ENCODE measurements around the gene SH3PXD2A. TPM values are rescaled to one million over a fixed set of nuclear protein-coding genes. Genes with fewer than 3 reads are reported as not detected.

Gene SH3PXD2A
- total RNA-seq, 4 donors from 2014 or later, result 26.5 to 56.9 (median 33.3) TPM

- peaks cover 0 to 16% (median 10%) of the 10 kb centered on the region in 4 donors for H3K4me1 ChIP-seq
- intact Hi-C loops (cut with DNase I; ENCODE audit: low total_unique reads), result no loop called here
- H3K36me3 ChIP-seq, result peaks cover 0 to 5% (median 0%) of the 10 kb centered on the region in 4 donors
- no peaks in the 10 kb centered on the region for H3K27me3 ChIP-seq
- no peak for DNase-seq
- WGBS, 2 donors (ENCODE audit: low coverage in 1 of 2), result 90% methylated on average over 6 of the region's 6 CpGs; no CpG with 5 or more reads in 1 of the 2 donors
- peak overlapping the region; percentile 16 to 57 (median 49) for H3K27ac ChIP-seq
- no peaks in the 10 kb centered on the region for H3K9me3 ChIP-seq
- TF ChIP-seq EP300 (IDR thresholded peaks at IDR 0.05; ENCODE audit: low read depth) (no peak), POLR2A (IDR thresholded peaks at IDR 0.05) (no peak), POLR2AphosphoS5 (IDR thresholded peaks at IDR 0.05) (no peak), CTCF (IDR thresholded peaks at IDR 0.05) (no peak)
- no peak overlapping the region for H3K4me3 ChIP-seq
- in situ Hi-C loops (cut with MboI; ENCODE audit: low pct_ligation_motif_present in 1 of 4, low pct_unique_long_range_greater_than_20kb in 1 of 4, low sequenced_read_pairs in 3 of 4), result loop anchor here in 3 of 4 donors (5.0 to 25.0 kb wide), 3 partner anchors 82 to 262 kb away; partner anchors contain the start of gene SH3PXD2A (in 1 of the 3)
Observed at GRCh38 chr10:103600325-103600724, 255.1 kb downstream of the SH3PXD2A start.

DNA sequence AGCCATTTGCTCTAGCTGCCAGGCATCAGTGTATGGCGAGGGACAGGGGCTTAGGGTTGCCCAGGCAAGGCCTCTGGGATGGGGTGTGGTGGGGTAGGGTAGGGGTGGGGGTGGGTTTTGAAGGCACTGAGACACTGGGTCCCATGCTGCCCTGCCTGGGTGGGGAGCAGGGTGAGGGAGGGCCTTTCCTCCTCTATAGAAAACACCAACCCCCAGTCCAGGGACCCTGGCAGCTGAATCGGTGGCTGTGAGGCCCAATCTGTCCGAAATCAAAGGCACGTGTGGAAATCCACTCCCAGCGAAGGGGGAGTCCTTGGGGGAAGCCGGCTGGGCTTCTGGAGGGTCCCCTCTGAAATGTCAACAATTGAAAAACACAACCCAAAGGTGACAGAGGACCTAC, 255.5 kb downstream of the SH3PXD2A start:
- Histone ChIP-seq H3K4me1 (peaks cover 0 to 16% (median 10%) of the 10 kb centered on the region in 4 donors), H3K36me3 (peaks cover 0 to 5% (median 0%) of the 10 kb centered on the region in 4 donors), H3K27ac (peak overlapping the region; percentile 16 to 57 (median 49)), H3K4me3 (no peak overlapping the region), H3K27me3 (no peaks in the 10 kb centered on the region), H3K9me3 (no peaks in the 10 kb centered on the region)
- intact Hi-C loops (cut with DNase I; ENCODE audit: low total_unique reads), result loop anchor here (2.0 kb wide), 1 partner anchor 89 kb away; no protein-coding TSS in a partner anchor
- TF ChIP-seq POLR2A (IDR thresholded peaks at IDR 0.05), result no peak
- no peak for TF ChIP-seq EP300 (IDR thresholded peaks at IDR 0.05; ENCODE audit: low read depth)
- TF ChIP-seq CTCF (IDR thresholded peaks at IDR 0.05), result no peak
- TF ChIP-seq POLR2AphosphoS5 (IDR thresholded peaks at IDR 0.05), result no peak
- in situ Hi-C loops (cut with MboI; ENCODE audit: low pct_ligation_motif_present in 1 of 4, low pct_unique_long_range_greater_than_20kb in 1 of 4, low sequenced_read_pairs in 3 of 4), result loop anchor here (5.0 to 25.0 kb wide), 4 partner anchors 82 to 262 kb away; partner anchors contain the start of gene SH3PXD2A (in 2 of the 4)
- DNase-seq, result no peak
- WGBS, 2 donors (ENCODE audit: low coverage in 1 of 2), result 90 to 100% methylated on average over 1 to 6 of the region's 6 CpGs

DNA sequence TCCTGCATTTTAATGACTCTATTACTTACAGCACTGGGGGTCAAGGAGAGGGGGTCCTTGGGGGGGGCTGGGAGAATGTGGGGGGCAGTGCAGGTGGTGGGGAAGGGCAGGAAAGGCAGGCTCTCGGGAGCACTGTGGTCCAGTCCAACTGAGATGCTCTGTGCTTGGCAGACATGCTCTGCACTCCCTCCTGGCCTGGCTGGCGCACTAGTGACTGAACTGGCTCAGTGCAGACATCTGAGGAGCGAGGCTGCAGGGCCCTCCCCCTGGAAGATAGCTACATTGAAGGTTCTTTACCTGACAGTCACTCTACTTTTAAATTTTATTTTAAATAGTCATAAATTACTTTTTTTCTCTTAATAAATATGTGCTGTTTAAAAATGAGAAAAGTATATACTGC, 256.2 kb downstream of the SH3PXD2A start:
- Histone ChIP-seq H3K27ac (peak overlapping the region in 3 of 4 donors; percentile 16 to 62 (median 18)), H3K4me1 (peaks cover 0 to 16% (median 10%) of the 10 kb centered on the region in 4 donors), H3K27me3 (no peaks in the 10 kb centered on the region), H3K4me3 (no peak overlapping the region), H3K36me3 (peaks cover 0 to 5% (median 0%) of the 10 kb centered on the region in 4 donors), H3K9me3 (no peaks in the 10 kb centered on the region)
- 60 to 73% methylated on average over 1 to 3 of the region's 3 CpGs for WGBS, 2 donors (ENCODE audit: low coverage in 1 of 2)
- in situ Hi-C loops (cut with MboI; ENCODE audit: low pct_ligation_motif_present in 1 of 4, low pct_unique_long_range_greater_than_20kb in 1 of 4, low sequenced_read_pairs in 3 of 4), result loop anchor here in 2 of 4 donors (10.0 to 25.0 kb wide), 2 partner anchors 86 to 263 kb away; partner anchors contain the start of gene SH3PXD2A (in 1 of the 2)
- intact Hi-C loops (cut with DNase I; ENCODE audit: low total_unique reads), result loop anchor here (2.0 kb wide), 1 partner anchor 90 kb away; no protein-coding TSS in a partner anchor
- no peak for TF ChIP-seq EP300 (IDR thresholded peaks at IDR 0.05; ENCODE audit: low read depth)
- TF ChIP-seq CTCF (IDR thresholded peaks at IDR 0.05), result no peak
- no peak for TF ChIP-seq POLR2AphosphoS5 (IDR thresholded peaks at IDR 0.05)
- TF ChIP-seq POLR2A (IDR thresholded peaks at IDR 0.05), result no peak
- DNase-seq, result no peak

DNA sequence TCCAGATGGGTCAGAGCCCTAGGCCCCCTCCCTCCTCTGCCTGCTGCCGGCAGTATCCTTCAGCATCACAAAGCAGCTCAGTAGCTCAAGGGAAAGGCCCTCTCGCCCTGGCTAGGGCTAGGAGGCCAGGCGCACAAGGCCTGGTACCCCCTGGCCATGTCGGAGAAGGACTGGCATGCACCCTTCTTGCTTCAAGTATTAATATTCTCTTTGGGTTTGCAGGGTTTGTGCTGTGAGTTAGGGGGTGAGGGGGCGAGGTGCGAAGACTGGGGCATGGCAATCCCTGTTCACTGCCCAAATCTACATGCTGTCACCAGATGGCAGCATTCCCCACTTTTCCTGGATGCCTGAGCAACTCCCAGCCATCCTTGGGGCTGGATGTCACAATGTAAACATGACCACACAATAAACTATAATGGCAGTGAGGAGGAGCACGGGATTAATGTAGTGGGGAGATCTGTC, 256.7 kb downstream of the SH3PXD2A start:
- no peaks in the 10 kb centered on the region for H3K27me3 ChIP-seq
- peaks cover 0 to 16% (median 10%) of the 10 kb centered on the region in 4 donors for H3K4me1 ChIP-seq
- H3K36me3 ChIP-seq, result peaks cover 0 to 5% (median 0%) of the 10 kb centered on the region in 4 donors
- intact Hi-C loops (cut with DNase I; ENCODE audit: low total_unique reads) (loop anchor here (2.0 kb wide), 1 partner anchor 90 kb away; no protein-coding TSS in a partner anchor), in situ Hi-C loops (cut with MboI; ENCODE audit: low pct_ligation_motif_present in 1 of 4, low pct_unique_long_range_greater_than_20kb in 1 of 4, low sequenced_read_pairs in 3 of 4) (loop anchor here in 2 of 4 donors (10.0 to 25.0 kb wide), 2 partner anchors 86 to 264 kb away; partner anchors contain the start of gene SH3PXD2A (in 1 of the 2))
- H3K27ac ChIP-seq, result peak overlapping the region in 2 of 4 donors; percentile 16 to 62
- 56% methylated on average over 7 of the region's 7 CpGs; no CpG with 5 or more reads in 1 of the 2 donors for WGBS, 2 donors (ENCODE audit: low coverage in 1 of 2)
- peak; percentile 11 for TF ChIP-seq POLR2A (IDR thresholded peaks at IDR 0.05)
- TF ChIP-seq EP300 (IDR thresholded peaks at IDR 0.05; ENCODE audit: low read depth), result no peak
- peak; percentile 19 to 64 (median 27) for TF ChIP-seq POLR2AphosphoS5 (IDR thresholded peaks at IDR 0.05)
- TF ChIP-seq CTCF (IDR thresholded peaks at IDR 0.05), result peak; percentile 56 to 82 (median 62)
- H3K4me3 ChIP-seq, result no peak overlapping the region
- no peaks in the 10 kb centered on the region for H3K9me3 ChIP-seq
- DNase-seq, result peak; percentile 70
